MM.1S (cell line): ENCODE results near the gene IGF2BP3.
"Not testable (repeated sequence)": the region's sequence is repeated elsewhere in the genome, so short reads cannot be mapped to it uniquely, and the experiment has no call there.

Source experiments
- CTCF ChIP-seq: fragments of 300-600 bp; sonication (generic); IDR thresholded peaks from 2 replicates; pipeline ENCODE4 v1.5.1; 2016; ENCODE audit warnings: antibody characterized with exemption, low read length, mixed read lengths
- EZH2 ChIP-seq: fragments of 300-600 bp; sonication (generic); optimal IDR thresholded peaks from 2 replicates; pipeline ENCODE3; 2017; ENCODE audit warnings: low read depth, mild to moderate bottlenecking, antibody characterized with exemption, low read length, mixed read lengths
- EZH2phosphoT487 ChIP-seq: fragments of 300-600 bp; sonication (generic); IDR thresholded peaks from 2 replicates; pipeline ENCODE4 v1.6.1; 2018; ENCODE audit warnings: antibody characterized with exemption, low read length

- TF ChIP-seq CTCF, EZH2phosphoT487, EZH2: not testable (repeated sequence)
These were observed 43.5 kb upstream of the IGF2BP3 start for GRCh38 chr7:23513746-23514145.
